ENCODE results near the gene FGFBP3. TPM values are rescaled to one million over a fixed set of nuclear protein-coding genes. Genes with fewer than 3 reads are reported as not detected.

The FGFBP3 gene, protein sequence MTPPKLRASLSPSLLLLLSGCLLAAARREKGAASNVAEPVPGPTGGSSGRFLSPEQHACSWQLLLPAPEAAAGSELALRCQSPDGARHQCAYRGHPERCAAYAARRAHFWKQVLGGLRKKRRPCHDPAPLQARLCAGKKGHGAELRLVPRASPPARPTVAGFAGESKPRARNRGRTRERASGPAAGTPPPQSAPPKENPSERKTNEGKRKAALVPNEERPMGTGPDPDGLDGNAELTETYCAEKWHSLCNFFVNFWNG
- 0.66 and 0.75 TPM in 2 replicates for total RNA-seq

DNA sequence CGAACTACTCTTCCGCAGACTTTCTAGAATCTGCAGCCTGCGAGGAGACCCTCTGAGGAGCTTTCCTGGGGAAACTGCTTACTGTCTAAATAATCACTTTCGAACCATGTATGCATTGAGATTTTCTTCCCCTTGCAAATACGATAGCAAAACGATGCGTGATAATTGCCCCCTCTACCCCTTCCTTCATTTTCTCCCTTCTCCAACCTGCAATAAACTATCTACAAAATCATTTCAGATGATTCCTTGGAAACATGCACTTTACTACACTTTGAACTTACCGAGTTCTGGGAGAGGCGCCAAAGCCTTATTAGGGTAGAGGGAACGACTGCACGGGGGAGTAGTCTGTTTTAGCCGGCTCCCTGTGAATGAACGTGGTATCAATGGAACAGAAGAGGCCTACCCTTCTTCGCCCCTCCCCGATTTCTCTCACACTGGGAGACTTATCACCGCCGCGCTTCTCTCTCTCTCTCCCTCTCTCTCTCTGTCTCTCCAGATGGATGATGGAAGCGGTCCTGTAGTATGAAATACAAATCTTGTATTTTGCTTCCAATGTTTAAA lies at the start of gene FGFBP3:
FGFBP3 (minus strand) TSS at position 370 of the 561 bp plus-strand sequence. CDS start 517 bp downstream, outside the sequence.

DNA sequence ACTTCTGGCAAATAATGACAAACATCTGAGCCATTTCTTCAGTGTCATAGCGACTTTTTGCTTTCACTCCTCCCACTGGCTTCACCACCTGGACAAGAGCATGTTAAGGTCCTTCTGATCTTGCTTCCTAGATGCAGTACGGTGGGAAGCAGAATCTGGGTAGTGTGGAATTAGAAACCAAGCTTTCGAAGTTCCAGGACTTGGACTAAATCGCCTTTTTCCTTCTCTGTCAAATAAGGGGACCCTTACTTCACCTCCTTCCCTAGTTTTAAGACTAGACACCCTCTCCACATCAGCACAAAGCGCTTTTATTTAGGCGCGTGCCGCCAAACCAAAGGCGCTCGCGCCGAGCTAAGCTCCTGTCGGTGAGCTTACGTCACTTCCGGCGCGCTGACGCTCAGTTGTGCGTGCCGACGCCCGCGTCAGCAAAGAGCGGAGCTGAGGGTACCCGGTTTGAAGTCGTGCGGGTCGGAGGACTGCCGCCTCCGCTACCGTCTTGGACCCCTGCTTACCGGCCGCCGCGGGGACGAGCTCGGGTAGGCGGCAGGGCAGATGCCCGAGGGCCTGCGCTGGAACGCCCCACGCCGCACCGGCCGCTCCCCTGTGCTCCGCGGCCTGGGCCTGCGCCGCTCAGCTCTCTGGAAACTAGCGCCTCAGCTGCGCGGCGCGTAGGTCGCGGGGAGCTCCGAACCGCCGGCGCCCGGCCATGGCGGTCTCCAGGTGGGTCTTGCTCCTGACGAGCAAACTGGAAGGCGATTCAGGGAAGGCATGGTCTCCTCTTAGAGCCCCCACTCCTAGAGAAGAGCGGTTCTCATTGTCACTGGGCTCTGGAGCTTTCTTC lies 14.3 kb upstream of the FGFBP3 start, which contains the start of gene BTAF1:
BTAF1 (plus strand) TSS at position 400 of the 841 bp plus-strand sequence; CDS start at position 707, 307 bp downstream.

Other genes with a start within 250 kb of the FGFBP3 start
- 63.2 and 66.4 TPM in 2 replicates for gene TNKS2, start 111.1 kb downstream of the FGFBP3 start, total RNA-seq
- gene BTAF1, start 14.3 kb upstream of the FGFBP3 start, total RNA-seq, result 64.1 and 64.4 TPM in 2 replicates

Measured in uterine smooth muscle cell (primary cell).